Measurements from ENCODE around the gene YY2.

YY2 gene

DNA sequence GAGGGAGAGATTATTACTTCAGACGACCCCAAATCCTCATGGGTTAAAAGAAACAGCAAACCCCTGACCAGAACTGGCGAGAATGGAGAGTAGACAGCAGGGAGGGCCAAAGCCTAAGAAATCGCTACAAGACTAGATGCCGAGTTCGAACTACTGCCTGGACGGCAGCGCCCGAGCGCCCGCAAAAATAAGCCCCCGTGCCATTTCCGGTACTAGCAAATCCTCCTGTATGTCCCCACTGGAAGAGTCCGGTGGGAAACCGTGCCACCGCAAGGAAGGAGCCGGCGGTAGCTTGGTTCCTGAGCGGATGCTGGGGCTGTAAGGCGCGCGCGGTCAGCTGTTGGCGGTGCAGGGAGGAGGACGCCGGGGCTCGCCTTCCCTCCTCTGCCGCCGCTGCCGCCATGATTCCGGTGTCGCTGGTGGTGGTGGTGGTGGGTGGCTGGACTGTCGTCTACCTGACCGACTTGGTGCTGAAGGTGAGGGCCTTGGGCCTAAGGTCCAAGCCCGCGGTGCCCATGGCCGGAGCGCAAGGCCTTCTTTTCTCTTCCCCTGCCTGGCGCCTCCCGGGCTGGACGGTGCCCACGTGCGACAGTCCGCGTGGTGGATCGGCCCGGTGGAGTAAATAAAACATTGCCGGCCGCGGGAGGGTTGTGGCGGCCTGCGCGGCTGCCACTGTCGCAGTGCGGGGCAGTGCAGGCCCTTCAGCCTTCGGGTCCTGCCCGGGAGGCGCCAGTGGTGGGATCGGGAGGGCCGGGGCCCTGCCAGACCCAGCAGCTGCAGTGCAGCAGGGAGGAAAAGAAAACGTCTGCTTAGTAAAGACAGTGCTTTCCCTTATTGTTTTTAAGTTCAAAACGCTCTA is 16.2 kb upstream of the YY2 start, which contains the start of gene MBTPS2:
MBTPS2 (plus strand) TSS at position 284 of the 859 bp plus-strand sequence; CDS start at position 402, 118 bp downstream.
- Histone ChIP-seq H3K27me3 (ENCODE audit: low read depth, low read length) (no peaks in the 10 kb centered on the region), H3K9me3 (ENCODE audit: control insufficient read depth in 1 of 2, low read length in 2 of 2) (no peaks in the 10 kb centered on the region), H3K4me3 (ENCODE audit: low read depth in 1 of 2, low read length in 2 of 2) (peak within 1 kb of the TSS; percentile 71 to 81), H3K27ac (ENCODE audit: low read length) (peak within 1 kb of the TSS; percentile 74), H3K36me3 (ENCODE audit: control insufficient read depth in 1 of 2, insufficient read depth in 2 of 2, low read length in 2 of 2) (no peaks in the 10 kb centered on the region), H3K4me1 (ENCODE audit: control insufficient read depth in 1 of 2, insufficient read depth in 2 of 2, low read length in 2 of 2) (peaks cover 0 to 4% of the 10 kb centered on the region in 2 donors)

DNA sequence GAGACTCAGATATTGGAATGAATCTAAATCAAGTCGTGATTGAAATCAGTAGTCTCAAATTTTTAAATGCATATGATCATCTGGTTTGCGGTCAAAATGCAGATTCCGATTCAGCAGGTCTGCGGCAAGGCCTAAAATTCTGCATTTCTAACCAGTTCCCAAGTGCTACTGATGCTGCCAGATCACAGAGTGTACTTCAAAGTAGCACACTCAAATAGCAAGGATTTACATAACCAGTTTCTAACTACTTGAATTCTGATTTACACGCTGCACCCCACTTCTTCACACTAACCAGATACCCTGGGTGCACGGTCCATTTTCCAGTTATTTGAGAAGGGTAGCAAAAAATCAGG is 15.6 kb upstream of the YY2 start:
- Histone ChIP-seq H3K27me3 (ENCODE audit: low read depth, low read length) (no peaks in the 10 kb centered on the region), H3K4me3 (ENCODE audit: low read depth in 1 of 2, low read length in 2 of 2) (peak overlapping the region; percentile 71 to 81), H3K27ac (ENCODE audit: low read length) (no peak overlapping the region), H3K36me3 (ENCODE audit: control insufficient read depth in 1 of 2, insufficient read depth in 2 of 2, low read length in 2 of 2) (no peaks in the 10 kb centered on the region), H3K9me3 (ENCODE audit: control insufficient read depth in 1 of 2, low read length in 2 of 2) (no peaks in the 10 kb centered on the region), H3K4me1 (ENCODE audit: control insufficient read depth in 1 of 2, insufficient read depth in 2 of 2, low read length in 2 of 2) (peaks cover 0 to 4% of the 10 kb centered on the region in 2 donors)

DNA sequence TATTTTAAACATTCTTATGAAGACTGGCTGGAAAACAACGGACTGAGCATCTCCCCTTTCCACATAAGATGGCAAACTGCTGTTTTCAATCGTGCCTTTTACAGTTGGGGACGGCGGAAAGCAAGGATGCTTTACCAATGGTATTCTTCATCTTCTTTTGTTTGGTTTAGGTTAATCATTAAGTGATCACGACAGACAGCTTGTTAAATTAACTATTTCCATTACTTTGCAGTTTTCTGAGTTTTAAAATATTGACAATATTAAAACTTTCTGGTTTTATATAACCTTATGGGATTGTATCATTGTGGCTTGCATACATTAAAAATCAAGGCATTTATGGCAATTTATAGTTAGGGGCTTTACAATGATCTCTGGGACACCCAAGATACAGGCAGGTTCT is 12.6 kb upstream of the YY2 start:
- H3K9me3 ChIP-seq (ENCODE audit: control insufficient read depth in 1 of 2, low read length in 2 of 2): no peaks in the 10 kb centered on the region
- H3K27ac ChIP-seq (ENCODE audit: low read length): no peak overlapping the region
- no peak overlapping the region for H3K4me3 ChIP-seq (ENCODE audit: low read depth in 1 of 2, low read length in 2 of 2)
- peaks cover 0 to 4% of the 10 kb centered on the region in 2 donors for H3K4me1 ChIP-seq (ENCODE audit: control insufficient read depth in 1 of 2, insufficient read depth in 2 of 2, low read length in 2 of 2)
- no peaks in the 10 kb centered on the region for H3K27me3 ChIP-seq (ENCODE audit: low read depth, low read length)
- H3K36me3 ChIP-seq (ENCODE audit: control insufficient read depth in 1 of 2, insufficient read depth in 2 of 2, low read length in 2 of 2): peaks cover 0 to 21% of the 10 kb centered on the region in 2 donors

DNA sequence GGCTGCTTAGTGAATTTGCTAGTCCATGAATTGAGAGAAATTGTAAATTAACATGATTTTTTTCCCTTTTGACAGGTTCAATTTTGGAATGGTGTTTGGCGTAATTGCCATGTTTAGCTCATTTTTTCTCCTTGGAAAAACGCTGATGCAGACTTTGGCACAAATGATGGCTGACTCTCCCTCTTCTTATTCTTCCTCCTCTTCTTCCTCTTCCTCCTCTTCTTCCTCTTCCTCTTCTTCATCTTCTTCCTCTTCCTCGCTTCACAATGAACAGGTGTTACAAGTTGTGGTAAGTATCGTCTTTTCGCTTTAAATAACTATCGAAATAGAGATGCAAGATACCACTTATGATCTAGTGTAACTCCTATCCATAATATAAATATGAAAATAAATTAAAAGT is 10.7 kb upstream of the YY2 start:
- no peaks in the 10 kb centered on the region for H3K4me1 ChIP-seq (ENCODE audit: control insufficient read depth in 1 of 2, insufficient read depth in 2 of 2, low read length in 2 of 2)
- H3K9me3 ChIP-seq (ENCODE audit: control insufficient read depth in 1 of 2, low read length in 2 of 2): no peaks in the 10 kb centered on the region
- H3K27me3 ChIP-seq (ENCODE audit: low read depth, low read length): no peaks in the 10 kb centered on the region
- peaks cover 0 to 21% of the 10 kb centered on the region in 2 donors for H3K36me3 ChIP-seq (ENCODE audit: control insufficient read depth in 1 of 2, insufficient read depth in 2 of 2, low read length in 2 of 2)
- H3K4me3 ChIP-seq (ENCODE audit: low read depth in 1 of 2, low read length in 2 of 2): no peak overlapping the region
- H3K27ac ChIP-seq (ENCODE audit: low read length): no peak overlapping the region

DNA sequence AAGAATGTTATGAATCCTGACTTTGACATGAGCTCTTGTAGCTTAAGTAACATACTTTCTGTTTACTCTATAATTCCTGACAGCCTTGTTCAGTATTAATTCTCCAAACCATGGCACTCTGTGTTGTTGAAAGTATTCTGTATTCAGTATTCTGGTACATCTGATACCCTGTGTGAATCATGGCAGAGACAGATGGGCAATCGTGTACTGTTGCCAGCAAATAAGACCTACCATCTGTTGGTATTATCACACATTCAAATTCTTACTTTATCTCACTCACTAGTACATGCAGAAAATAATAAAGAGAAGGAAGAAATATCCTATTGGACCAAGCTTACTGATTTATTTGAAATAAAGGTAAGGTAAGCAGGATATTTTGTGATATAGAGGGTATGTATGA is 8.4 kb upstream of the YY2 start:
- H3K27me3 ChIP-seq (ENCODE audit: low read depth, low read length): no peaks in the 10 kb centered on the region
- no peak overlapping the region for H3K27ac ChIP-seq (ENCODE audit: low read length)
- H3K36me3 ChIP-seq (ENCODE audit: control insufficient read depth in 1 of 2, insufficient read depth in 2 of 2, low read length in 2 of 2): peaks cover 6 to 24% of the 10 kb centered on the region in 2 donors
- H3K4me1 ChIP-seq (ENCODE audit: control insufficient read depth in 1 of 2, insufficient read depth in 2 of 2, low read length in 2 of 2): no peaks in the 10 kb centered on the region
- no peaks in the 10 kb centered on the region for H3K9me3 ChIP-seq (ENCODE audit: control insufficient read depth in 1 of 2, low read length in 2 of 2)
- H3K4me3 ChIP-seq (ENCODE audit: low read depth in 1 of 2, low read length in 2 of 2): no peak overlapping the region

DNA sequence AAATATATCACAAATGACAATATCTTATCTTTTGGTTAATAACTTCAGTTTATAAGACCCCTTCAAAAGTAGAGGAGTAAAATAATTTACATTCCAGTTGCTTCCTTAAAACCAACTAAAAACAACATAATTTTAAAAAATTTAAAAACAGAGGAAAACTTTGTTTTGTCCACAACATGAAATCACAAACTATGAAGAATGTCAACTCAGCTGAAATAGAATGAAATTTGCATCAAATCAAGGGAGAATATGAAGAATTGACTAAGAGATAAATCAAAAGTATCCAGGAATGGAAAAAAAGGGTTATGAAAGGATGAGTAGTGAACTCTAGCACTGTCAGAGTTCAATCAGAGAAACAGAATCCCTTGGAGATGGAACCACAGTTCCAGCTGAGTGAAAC is 2.2 kb upstream of the YY2 start:
- H3K4me3 ChIP-seq (ENCODE audit: low read depth in 1 of 2, low read length in 2 of 2): no peak overlapping the region
- no peaks in the 10 kb centered on the region for H3K4me1 ChIP-seq (ENCODE audit: control insufficient read depth in 1 of 2, insufficient read depth in 2 of 2, low read length in 2 of 2)
- peaks cover 9 to 21% of the 10 kb centered on the region in 2 donors for H3K36me3 ChIP-seq (ENCODE audit: control insufficient read depth in 1 of 2, insufficient read depth in 2 of 2, low read length in 2 of 2)

DNA sequence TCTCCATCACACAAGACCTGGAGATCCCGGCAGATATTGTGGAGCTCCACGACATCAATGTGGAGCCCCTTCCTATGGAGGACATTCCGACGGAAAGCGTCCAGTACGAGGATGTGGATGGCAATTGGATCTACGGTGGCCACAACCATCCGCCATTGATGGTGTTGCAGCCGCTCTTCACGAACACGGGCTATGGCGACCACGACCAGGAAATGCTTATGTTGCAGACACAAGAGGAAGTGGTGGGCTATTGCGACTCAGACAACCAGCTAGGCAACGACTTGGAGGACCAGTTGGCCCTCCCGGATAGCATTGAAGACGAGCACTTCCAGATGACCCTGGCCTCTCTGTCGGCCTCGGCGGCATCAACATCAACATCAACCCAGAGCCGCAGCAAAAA is 717 bp downstream of the YY2 start:
- Histone ChIP-seq H3K27ac (ENCODE audit: low read length) (no peak overlapping the region), H3K27me3 (ENCODE audit: low read depth, low read length) (no peaks in the 10 kb centered on the region), H3K4me1 (ENCODE audit: control insufficient read depth in 1 of 2, insufficient read depth in 2 of 2, low read length in 2 of 2) (no peaks in the 10 kb centered on the region), H3K9me3 (ENCODE audit: control insufficient read depth in 1 of 2, low read length in 2 of 2) (no peaks in the 10 kb centered on the region), H3K36me3 (ENCODE audit: control insufficient read depth in 1 of 2, insufficient read depth in 2 of 2, low read length in 2 of 2) (peaks cover 9 to 21% of the 10 kb centered on the region in 2 donors), H3K4me3 (ENCODE audit: low read depth in 1 of 2, low read length in 2 of 2) (no peak overlapping the region)

More for the DNA sequence above, 2.2 kb upstream of the YY2 start:
- H3K9me3 ChIP-seq (ENCODE audit: control insufficient read depth in 1 of 2, low read length in 2 of 2): no peaks in the 10 kb centered on the region
- no peak overlapping the region for H3K27ac ChIP-seq (ENCODE audit: low read length)
- H3K27me3 ChIP-seq (ENCODE audit: low read depth, low read length): no peaks in the 10 kb centered on the region

DNA sequence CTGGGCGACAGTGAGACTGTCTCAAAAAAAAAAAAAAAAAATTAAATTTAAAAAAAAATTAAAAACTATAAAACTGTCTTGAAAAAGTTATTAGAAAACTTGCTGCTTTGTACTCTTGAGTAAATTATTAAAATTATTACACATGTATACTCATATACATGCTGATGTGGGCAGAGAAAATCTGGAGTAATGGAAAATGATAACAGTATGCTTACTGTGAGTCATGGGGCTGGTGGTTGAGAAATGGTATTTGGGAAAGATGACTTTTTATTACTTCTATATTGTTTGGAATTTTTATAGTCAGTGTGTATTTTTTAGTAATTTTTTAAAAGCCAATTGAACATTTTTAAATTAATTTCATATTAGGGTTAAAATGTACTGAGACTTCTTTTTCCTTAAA is 7.5 kb downstream of the YY2 start:
- Histone ChIP-seq H3K36me3 (ENCODE audit: control insufficient read depth in 1 of 2, insufficient read depth in 2 of 2, low read length in 2 of 2) (no peaks in the 10 kb centered on the region), H3K4me3 (ENCODE audit: low read depth in 1 of 2, low read length in 2 of 2) (no peak overlapping the region), H3K9me3 (ENCODE audit: control insufficient read depth in 1 of 2, low read length in 2 of 2) (no peaks in the 10 kb centered on the region), H3K27me3 (ENCODE audit: low read depth, low read length) (no peaks in the 10 kb centered on the region), H3K4me1 (ENCODE audit: control insufficient read depth in 1 of 2, insufficient read depth in 2 of 2, low read length in 2 of 2) (no peaks in the 10 kb centered on the region), H3K27ac (ENCODE audit: low read length) (no peak overlapping the region)

DNA sequence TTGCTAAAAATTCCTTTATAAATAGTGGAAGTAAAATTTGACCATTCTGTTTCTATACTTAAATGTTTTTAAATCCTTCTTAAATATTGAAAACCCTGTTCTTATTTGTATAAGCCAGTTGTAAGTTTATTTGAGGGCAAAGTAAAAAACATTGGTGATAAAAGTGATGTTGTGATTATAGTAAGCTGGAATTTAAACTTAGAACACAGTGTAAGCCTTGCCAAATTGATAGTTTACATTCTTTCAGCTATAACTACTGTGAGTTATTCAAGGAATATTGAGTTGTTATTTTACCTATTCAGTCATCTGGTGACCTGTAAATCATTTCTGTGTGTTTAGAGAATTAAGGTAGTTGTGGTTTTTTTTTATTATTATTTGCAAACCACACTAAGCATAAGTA is 9.6 kb downstream of the YY2 start:
- Histone ChIP-seq H3K4me1 (ENCODE audit: control insufficient read depth in 1 of 2, insufficient read depth in 2 of 2, low read length in 2 of 2) (no peaks in the 10 kb centered on the region), H3K27ac (ENCODE audit: low read length) (no peak overlapping the region), H3K36me3 (ENCODE audit: control insufficient read depth in 1 of 2, insufficient read depth in 2 of 2, low read length in 2 of 2) (no peaks in the 10 kb centered on the region), H3K4me3 (ENCODE audit: low read depth in 1 of 2, low read length in 2 of 2) (no peak overlapping the region), H3K27me3 (ENCODE audit: low read depth, low read length) (no peaks in the 10 kb centered on the region), H3K9me3 (ENCODE audit: control insufficient read depth in 1 of 2, low read length in 2 of 2) (no peaks in the 10 kb centered on the region)

DNA sequence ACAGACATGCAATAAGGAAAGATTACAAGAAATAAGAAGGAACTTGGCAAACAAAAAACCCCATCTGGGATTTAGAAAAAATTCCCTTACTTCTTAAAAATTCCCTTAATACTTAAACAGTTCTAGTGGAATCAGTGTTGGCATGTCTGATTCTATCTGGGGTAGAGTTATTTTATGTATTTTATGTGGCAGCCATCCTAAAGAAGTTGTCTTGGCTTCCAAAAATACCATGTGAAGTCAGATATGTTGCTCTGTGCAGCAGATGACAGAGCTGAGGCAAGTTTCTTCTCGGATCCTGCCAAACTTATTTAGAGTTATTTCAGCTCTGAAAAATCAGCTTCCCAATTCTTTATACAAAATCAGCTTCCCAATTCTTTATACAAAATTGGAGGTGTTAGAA is 14.7 kb downstream of the YY2 start:
- H3K9me3 ChIP-seq (ENCODE audit: control insufficient read depth in 1 of 2, low read length in 2 of 2): no peaks in the 10 kb centered on the region
- no peaks in the 10 kb centered on the region for H3K4me1 ChIP-seq (ENCODE audit: control insufficient read depth in 1 of 2, insufficient read depth in 2 of 2, low read length in 2 of 2)

DNA sequence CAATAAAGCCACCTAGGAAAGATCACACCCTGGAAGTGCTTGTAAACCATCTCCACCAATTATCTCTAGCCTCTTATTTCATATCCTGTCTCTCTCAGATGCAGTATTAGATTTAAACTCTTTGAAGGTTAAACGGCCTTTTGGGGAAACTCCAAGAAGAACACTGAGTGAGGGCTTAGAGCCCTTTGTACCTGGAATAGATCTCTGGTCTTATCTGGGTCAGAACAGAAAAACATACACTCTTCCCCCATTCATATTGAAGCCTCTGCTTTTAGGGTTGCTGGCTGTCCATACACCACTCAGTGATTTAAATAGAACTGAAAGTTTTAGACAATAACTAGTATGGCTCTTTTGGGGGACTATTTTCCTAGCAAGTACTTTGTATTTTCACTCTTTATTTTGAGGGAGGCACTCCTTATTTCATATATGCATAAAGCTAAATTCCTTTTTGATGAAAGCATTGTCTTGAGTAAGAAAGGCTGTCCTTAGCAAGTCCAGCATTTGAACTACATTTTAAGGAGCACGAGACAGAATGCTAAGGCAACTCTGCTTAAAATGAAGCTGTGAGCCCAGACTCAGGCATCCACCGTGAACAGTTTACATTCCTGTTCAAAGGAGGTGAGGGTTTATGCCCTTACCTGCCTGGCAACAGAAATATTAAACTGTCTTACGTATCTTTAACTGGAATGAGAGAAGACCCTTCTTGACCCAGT is 17.4 kb downstream of the YY2 start:
- no peak overlapping the region for H3K4me3 ChIP-seq (ENCODE audit: low read depth in 1 of 2, low read length in 2 of 2)
- no peaks in the 10 kb centered on the region for H3K4me1 ChIP-seq (ENCODE audit: control insufficient read depth in 1 of 2, insufficient read depth in 2 of 2, low read length in 2 of 2)
- no peaks in the 10 kb centered on the region for H3K27me3 ChIP-seq (ENCODE audit: low read depth, low read length)
- no peaks in the 10 kb centered on the region for H3K36me3 ChIP-seq (ENCODE audit: control insufficient read depth in 1 of 2, insufficient read depth in 2 of 2, low read length in 2 of 2)
- H3K9me3 ChIP-seq (ENCODE audit: control insufficient read depth in 1 of 2, low read length in 2 of 2): no peaks in the 10 kb centered on the region
- no peak overlapping the region for H3K27ac ChIP-seq (ENCODE audit: low read length)

More for the DNA sequence above, 14.7 kb downstream of the YY2 start:
- H3K27me3 ChIP-seq (ENCODE audit: low read depth, low read length): no peaks in the 10 kb centered on the region
- H3K27ac ChIP-seq (ENCODE audit: low read length): no peak overlapping the region
- H3K4me3 ChIP-seq (ENCODE audit: low read depth in 1 of 2, low read length in 2 of 2): no peak overlapping the region
- no peaks in the 10 kb centered on the region for H3K36me3 ChIP-seq (ENCODE audit: control insufficient read depth in 1 of 2, insufficient read depth in 2 of 2, low read length in 2 of 2)

Measured in muscle layer of duodenum (tissue), 2 donors.